Breast epithelium (tissue), 4 donors: ENCODE data around the gene AGBL1. TPM values are rescaled to one million over a fixed set of nuclear protein-coding genes. Genes with fewer than 3 reads are reported as not detected.

ENCODE experiments used
- DNase-seq, 2 donors: peaks; one replicate each; pipeline ENCODE4 v3.0.0-alpha.2; 2019; ENCODE audit warnings: low spot score in 2 of 2
- H3K27ac ChIP-seq, 2 donors: fragments of 200-600 bp; sonication (generic) in 1 of 2; one replicate each; pipeline ENCODE4 v1.5.1; 2016 to 2019; ENCODE audit warnings: mild to moderate bottlenecking in 1 of 2
- H3K27me3 ChIP-seq, 2 donors: fragments of 200-600 bp; sonication (generic) in 1 of 2; one replicate each; pipeline versions ENCODE4 v1.5.1 to v1.6.0; 2017 to 2019; ENCODE audit warnings: control low read depth in 1 of 2, mild to moderate bottlenecking in 1 of 2
- H3K36me3 ChIP-seq: fragments of 200-600 bp; one replicate; pipeline ENCODE4 v1.5.1; 2019
- H3K4me1 ChIP-seq, 2 donors: fragments of 200-600 bp; sonication (generic); one replicate each; pipeline ENCODE4 v1.5.1; 2016 to 2019; ENCODE audit warnings: control low read depth in 1 of 2
- H3K4me3 ChIP-seq, 3 donors: fragments of 200-600 bp; sonication (generic); 1 replicate in 2 of 3; 2 replicates in 1 of 3; pipeline ENCODE4 v1.5.1; 2016 to 2019; ENCODE audit warnings: mild to moderate bottlenecking in 3 of 3, moderate library complexity in 2 of 3
- H3K9me3 ChIP-seq, 2 donors: fragments of 200-600 bp; sonication (generic) in 1 of 2; one replicate each; pipeline ENCODE4 v1.5.1; 2016 to 2019; ENCODE audit warnings: control low read depth in 1 of 2
- POLR2A ChIP-seq: fragments of 450-650 bp; IDR thresholded peaks from one replicate; pipeline ENCODE4 v1.6.1; 2016; ENCODE audit warnings: antibody characterized with exemption, mild to moderate bottlenecking, moderate library complexity
- POLR2AphosphoS5 ChIP-seq, 3 donors: sonication (generic); formaldehyde crosslinking; IDR thresholded peaks; one replicate each; pipeline ENCODE4 v1.6.1; 2017; ENCODE audit warnings: antibody characterized with exemption in 3 of 3
- intact Hi-C: fragments of 100-400 bp; cut with DNase I; formaldehyde crosslinking; loops from one replicate; pipeline ENCODE4 v1.15.1; 2023; ENCODE audit warnings: low total_unique reads
- total RNA-seq, 3 donors: library from RNA; depleted of rRNA; stranded (reverse); fragments of >200 nt; gene quantifications; one replicate each; pipeline ENCODE4 v1.1.0, GENCODE V29; 2016
- TF ChIP-seq, protein P1 (sequence below), 3 donors: fragments of 450-650 bp; IDR thresholded peaks; one replicate each; pipeline ENCODE4 v1.5.1; 2016 to 2017; ENCODE audit warnings: antibody characterized with exemption in 3 of 3, mild to moderate bottlenecking in 3 of 3, moderate library complexity in 3 of 3

The AGBL1 gene
- total RNA-seq, 3 donors from 2014 or later: not detected

DNA sequence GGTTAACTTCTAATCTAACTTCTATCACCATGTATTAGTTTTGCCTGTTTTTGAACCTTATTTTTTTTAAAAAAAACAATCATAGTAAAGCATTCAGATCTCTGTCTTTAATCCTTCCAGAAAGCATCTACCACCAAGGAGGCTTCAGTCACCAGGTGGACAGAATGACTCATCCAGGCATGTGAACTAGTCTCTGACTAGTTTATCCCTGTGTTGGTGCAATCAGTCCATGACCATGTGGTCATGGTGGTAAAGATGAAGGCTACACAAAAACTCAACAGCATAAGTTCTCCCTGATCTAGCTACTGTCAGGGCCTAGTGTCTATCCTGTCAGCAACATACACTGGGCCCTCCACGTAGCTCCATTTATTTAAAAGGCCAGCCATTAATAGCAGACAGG, 750.6 kb downstream of the AGBL1 start:
- H3K4me3 ChIP-seq: no peak overlapping the region
- no peaks in the 10 kb centered on the region for H3K9me3 ChIP-seq
- no peaks in the 10 kb centered on the region for H3K4me1 ChIP-seq
- H3K27ac ChIP-seq: no peak overlapping the region
- no peaks in the 10 kb centered on the region for H3K36me3 ChIP-seq
- TF ChIP-seq, protein P1, sequence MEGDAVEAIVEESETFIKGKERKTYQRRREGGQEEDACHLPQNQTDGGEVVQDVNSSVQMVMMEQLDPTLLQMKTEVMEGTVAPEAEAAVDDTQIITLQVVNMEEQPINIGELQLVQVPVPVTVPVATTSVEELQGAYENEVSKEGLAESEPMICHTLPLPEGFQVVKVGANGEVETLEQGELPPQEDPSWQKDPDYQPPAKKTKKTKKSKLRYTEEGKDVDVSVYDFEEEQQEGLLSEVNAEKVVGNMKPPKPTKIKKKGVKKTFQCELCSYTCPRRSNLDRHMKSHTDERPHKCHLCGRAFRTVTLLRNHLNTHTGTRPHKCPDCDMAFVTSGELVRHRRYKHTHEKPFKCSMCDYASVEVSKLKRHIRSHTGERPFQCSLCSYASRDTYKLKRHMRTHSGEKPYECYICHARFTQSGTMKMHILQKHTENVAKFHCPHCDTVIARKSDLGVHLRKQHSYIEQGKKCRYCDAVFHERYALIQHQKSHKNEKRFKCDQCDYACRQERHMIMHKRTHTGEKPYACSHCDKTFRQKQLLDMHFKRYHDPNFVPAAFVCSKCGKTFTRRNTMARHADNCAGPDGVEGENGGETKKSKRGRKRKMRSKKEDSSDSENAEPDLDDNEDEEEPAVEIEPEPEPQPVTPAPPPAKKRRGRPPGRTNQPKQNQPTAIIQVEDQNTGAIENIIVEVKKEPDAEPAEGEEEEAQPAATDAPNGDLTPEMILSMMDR (IDR thresholded peaks at IDR 0.05): no peak
- TF ChIP-seq POLR2AphosphoS5 (IDR thresholded peaks at IDR 0.05): no peak
- no peak for TF ChIP-seq POLR2A
- intact Hi-C loops: no loop called here
- no peaks in the 10 kb centered on the region for H3K27me3 ChIP-seq
- DNase-seq: no peak

DNA sequence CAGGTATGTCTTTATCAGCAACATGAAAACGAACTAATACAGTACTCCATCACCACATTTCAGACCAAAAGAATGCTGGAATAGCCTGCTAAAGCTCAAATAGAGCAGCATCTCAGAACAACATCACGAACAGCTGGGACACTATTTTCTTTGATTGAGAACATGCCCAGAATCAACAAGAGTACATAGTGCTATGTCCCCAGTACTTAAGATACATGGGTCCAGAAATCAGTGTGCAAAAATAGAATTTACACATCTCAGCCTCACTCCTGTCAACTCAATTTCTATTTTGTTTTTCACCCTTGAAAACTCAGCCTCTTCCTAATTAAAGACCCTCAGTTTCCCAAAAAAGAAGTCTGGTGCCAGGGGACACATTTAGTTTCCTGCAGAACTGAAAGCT, 753.9 kb downstream of the AGBL1 start:
- Histone ChIP-seq H3K4me3 (no peak overlapping the region), H3K27ac (no peak overlapping the region), H3K27me3 (no peaks in the 10 kb centered on the region), H3K36me3 (no peaks in the 10 kb centered on the region), H3K9me3 (no peaks in the 10 kb centered on the region), H3K4me1 (no peaks in the 10 kb centered on the region)
- no peak for DNase-seq
- TF ChIP-seq, protein P1 (IDR thresholded peaks at IDR 0.05): no peak
- TF ChIP-seq POLR2A (no peak), POLR2AphosphoS5 (IDR thresholded peaks at IDR 0.05) (no peak)
- intact Hi-C loops: no loop called here

DNA sequence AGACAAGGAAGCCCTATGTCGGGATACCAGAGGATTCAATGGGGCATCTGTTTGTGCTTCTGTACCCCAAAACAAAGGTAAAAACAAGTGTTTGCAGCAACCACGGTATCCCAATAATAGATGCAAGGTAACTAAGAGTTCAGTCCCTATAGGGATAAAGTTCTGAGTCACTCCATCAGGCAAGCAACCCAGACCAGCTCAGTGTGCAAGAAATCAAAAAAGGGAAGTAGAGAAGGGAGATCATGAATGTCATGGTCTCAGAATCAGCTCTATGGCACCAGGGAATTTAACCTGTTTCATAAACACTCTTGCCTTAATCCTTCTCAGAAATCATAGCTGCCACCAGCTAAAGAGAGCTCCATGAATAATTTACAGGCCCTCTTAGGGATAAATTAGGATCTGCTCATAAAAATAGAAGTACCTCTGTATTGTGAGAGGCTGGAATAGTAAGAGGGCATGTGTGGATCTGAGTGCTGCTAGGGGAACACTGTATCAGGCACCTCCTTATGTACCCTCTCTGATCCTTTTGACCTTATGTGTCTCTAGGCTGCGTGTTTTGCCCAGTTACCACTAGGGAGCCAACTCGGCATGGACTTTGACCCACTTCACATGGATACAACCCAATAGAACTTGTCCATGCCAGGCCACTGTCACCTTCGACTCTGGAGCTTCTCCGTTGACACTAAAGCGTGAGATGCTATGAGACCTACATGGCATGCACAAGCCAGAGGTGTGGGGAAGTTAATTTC, 754.6 kb downstream of the AGBL1 start:
- intact Hi-C loops: no loop called here
- TF ChIP-seq POLR2A: no peak
- TF ChIP-seq, protein P1 (IDR thresholded peaks at IDR 0.05): no peak
- TF ChIP-seq POLR2AphosphoS5 (IDR thresholded peaks at IDR 0.05): no peak
- Histone ChIP-seq H3K9me3 (no peaks in the 10 kb centered on the region), H3K4me3 (no peak overlapping the region), H3K36me3 (no peaks in the 10 kb centered on the region), H3K27ac (no peak overlapping the region), H3K27me3 (no peaks in the 10 kb centered on the region), H3K4me1 (no peaks in the 10 kb centered on the region)
- no peak for DNase-seq

DNA sequence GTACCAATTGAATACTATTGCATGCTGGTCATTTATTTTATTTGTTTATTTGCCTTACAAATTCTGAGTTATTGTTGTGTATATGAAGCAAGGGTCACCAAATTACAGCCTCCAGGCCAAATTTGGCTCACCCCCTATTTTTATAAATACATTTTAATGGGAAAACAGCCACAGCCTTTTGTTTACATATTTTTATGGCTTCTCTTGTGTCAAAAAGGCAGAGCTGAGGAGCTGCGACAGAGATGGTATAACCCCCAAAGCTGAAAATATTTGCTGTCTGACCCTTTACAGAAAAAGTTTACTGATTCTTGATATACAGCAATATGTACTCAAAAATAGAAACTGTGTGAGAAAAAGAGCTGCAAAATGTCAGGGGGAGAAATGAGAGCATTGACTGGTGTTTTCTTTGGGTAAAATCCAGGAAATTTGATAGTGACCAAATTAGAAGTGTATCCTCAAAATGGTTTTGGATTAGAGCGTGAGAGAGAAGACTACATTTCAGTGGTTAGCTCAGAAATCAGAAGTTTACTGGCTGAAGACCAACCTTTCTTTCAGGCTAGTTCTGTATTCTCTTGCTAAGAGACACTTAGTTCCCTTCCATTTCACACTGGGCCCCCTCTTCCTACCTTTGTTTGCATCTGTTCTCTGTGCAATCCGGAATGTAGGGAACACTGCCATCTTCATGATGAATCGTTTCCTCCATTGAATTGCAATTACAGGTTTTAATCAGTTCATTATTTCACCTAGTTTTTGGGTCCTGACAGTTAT, 757.8 kb downstream of the AGBL1 start:
- Histone ChIP-seq H3K27ac (no peak overlapping the region), H3K27me3 (peaks cover 0 to 2% of the 10 kb centered on the region in 2 donors)
- no peak for TF ChIP-seq POLR2A
- TF ChIP-seq, protein P1 (IDR thresholded peaks at IDR 0.05): no peak
- no peak for TF ChIP-seq POLR2AphosphoS5 (IDR thresholded peaks at IDR 0.05)

DNA sequence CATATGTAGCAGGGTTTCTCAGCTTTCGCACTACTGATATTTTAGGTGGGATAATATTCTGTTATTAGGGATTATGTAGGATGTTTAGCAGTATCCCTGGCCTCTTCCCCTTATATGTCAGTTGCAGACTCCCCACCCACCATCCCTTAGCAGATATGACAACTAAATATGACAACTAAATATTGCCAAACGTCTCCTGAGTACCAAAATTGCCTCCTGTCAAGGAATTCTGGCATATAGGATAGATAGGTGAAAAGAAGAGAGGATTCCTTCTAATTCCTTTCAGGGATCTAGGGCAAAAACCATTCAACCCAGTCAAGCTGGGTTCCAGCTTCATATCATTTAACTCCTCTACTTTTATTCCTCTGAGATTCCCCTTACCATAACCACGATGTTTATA, 759.8 kb downstream of the AGBL1 start:
- TF ChIP-seq POLR2AphosphoS5 (IDR thresholded peaks at IDR 0.05): no peak
- TF ChIP-seq, protein P1 (IDR thresholded peaks at IDR 0.05): no peak
- no peak for TF ChIP-seq POLR2A
- Histone ChIP-seq H3K27ac (no peak overlapping the region), H3K27me3 (peaks cover 0 to 2% of the 10 kb centered on the region in 2 donors), H3K36me3 (no peaks in the 10 kb centered on the region), H3K9me3 (no peaks in the 10 kb centered on the region), H3K4me3 (no peak overlapping the region), H3K4me1 (no peaks in the 10 kb centered on the region)
- intact Hi-C loops: no loop called here
- no peak for DNase-seq

More for the DNA sequence above, 757.8 kb downstream of the AGBL1 start:
- no peak for DNase-seq
- intact Hi-C loops: no loop called here
- Histone ChIP-seq H3K4me3 (no peak overlapping the region), H3K9me3 (no peaks in the 10 kb centered on the region), H3K4me1 (no peaks in the 10 kb centered on the region), H3K36me3 (no peaks in the 10 kb centered on the region)
